Measurements from ENCODE around the gene LRP5. TPM values are rescaled to one million over a fixed set of nuclear protein-coding genes. Genes with fewer than 3 reads are reported as not detected.

The LRP5 gene
- total RNA-seq, 1 donor from 2014 or later, result 162 TPM

GRCh38 chr11:68479390-68479789, 167.0 kb downstream of the LRP5 start:
- no peak for DNase-seq (ENCODE audit: extremely low spot score, unreplicated experiment)
- TF ChIP-seq, protein P1, sequence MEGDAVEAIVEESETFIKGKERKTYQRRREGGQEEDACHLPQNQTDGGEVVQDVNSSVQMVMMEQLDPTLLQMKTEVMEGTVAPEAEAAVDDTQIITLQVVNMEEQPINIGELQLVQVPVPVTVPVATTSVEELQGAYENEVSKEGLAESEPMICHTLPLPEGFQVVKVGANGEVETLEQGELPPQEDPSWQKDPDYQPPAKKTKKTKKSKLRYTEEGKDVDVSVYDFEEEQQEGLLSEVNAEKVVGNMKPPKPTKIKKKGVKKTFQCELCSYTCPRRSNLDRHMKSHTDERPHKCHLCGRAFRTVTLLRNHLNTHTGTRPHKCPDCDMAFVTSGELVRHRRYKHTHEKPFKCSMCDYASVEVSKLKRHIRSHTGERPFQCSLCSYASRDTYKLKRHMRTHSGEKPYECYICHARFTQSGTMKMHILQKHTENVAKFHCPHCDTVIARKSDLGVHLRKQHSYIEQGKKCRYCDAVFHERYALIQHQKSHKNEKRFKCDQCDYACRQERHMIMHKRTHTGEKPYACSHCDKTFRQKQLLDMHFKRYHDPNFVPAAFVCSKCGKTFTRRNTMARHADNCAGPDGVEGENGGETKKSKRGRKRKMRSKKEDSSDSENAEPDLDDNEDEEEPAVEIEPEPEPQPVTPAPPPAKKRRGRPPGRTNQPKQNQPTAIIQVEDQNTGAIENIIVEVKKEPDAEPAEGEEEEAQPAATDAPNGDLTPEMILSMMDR (IDR thresholded peaks at IDR 0.05), result no peak
- Mint-ChIP-seq H3K9me3 (ENCODE audit: unreplicated experiment) (no peaks in the 10 kb centered on the region), H3K27me3 (ENCODE audit: unreplicated experiment) (no peaks in the 10 kb centered on the region), H3K4me1 (ENCODE audit: unreplicated experiment) (peaks cover 31% of the 10 kb centered on the region), H3K4me3 (ENCODE audit: unreplicated experiment) (no peak overlapping the region), H3K27ac (ENCODE audit: unreplicated experiment) (no peak overlapping the region), H3K36me3 (ENCODE audit: unreplicated experiment) (peaks cover 7% of the 10 kb centered on the region)

- DNase-seq (ENCODE audit: extremely low spot score, unreplicated experiment), result no peak
- Mint-ChIP-seq H3K27ac (ENCODE audit: unreplicated experiment) (no peak overlapping the region), H3K36me3 (ENCODE audit: unreplicated experiment) (peaks cover 7% of the 10 kb centered on the region), H3K4me3 (ENCODE audit: unreplicated experiment) (no peak overlapping the region), H3K27me3 (ENCODE audit: unreplicated experiment) (no peaks in the 10 kb centered on the region), H3K4me1 (ENCODE audit: unreplicated experiment) (peaks cover 27% of the 10 kb centered on the region), H3K9me3 (ENCODE audit: unreplicated experiment) (no peaks in the 10 kb centered on the region)
- TF ChIP-seq, protein P1 (IDR thresholded peaks at IDR 0.05), result no peak
These were observed 167.8 kb downstream of the LRP5 start for GRCh38 chr11:68480193-68480592.

GRCh38 chr11:68480852-68481510, 168.6 kb downstream of the LRP5 start:
- Mint-ChIP-seq H3K27ac (ENCODE audit: unreplicated experiment) (no peak overlapping the region), H3K4me3 (ENCODE audit: unreplicated experiment) (no peak overlapping the region), H3K4me1 (ENCODE audit: unreplicated experiment) (peaks cover 26% of the 10 kb centered on the region), H3K36me3 (ENCODE audit: unreplicated experiment) (peaks cover 7% of the 10 kb centered on the region), H3K27me3 (ENCODE audit: unreplicated experiment) (no peaks in the 10 kb centered on the region), H3K9me3 (ENCODE audit: unreplicated experiment) (no peaks in the 10 kb centered on the region)
- TF ChIP-seq, protein P1 (IDR thresholded peaks at IDR 0.05), result no peak
- no peak for DNase-seq (ENCODE audit: extremely low spot score, unreplicated experiment)

- no peak overlapping the region for H3K4me3 Mint-ChIP-seq (ENCODE audit: unreplicated experiment)
- peaks cover 8% of the 10 kb centered on the region for H3K36me3 Mint-ChIP-seq (ENCODE audit: unreplicated experiment)
- H3K4me1 Mint-ChIP-seq (ENCODE audit: unreplicated experiment), result peaks cover 28% of the 10 kb centered on the region
- TF ChIP-seq, protein P1 (IDR thresholded peaks at IDR 0.05), result no peak
- no peaks in the 10 kb centered on the region for H3K27me3 Mint-ChIP-seq (ENCODE audit: unreplicated experiment)
- no peaks in the 10 kb centered on the region for H3K9me3 Mint-ChIP-seq (ENCODE audit: unreplicated experiment)
- H3K27ac Mint-ChIP-seq (ENCODE audit: unreplicated experiment), result no peak overlapping the region
- DNase-seq (ENCODE audit: extremely low spot score, unreplicated experiment), result no peak
These were observed 169.3 kb downstream of the LRP5 start for GRCh38 chr11:68481579-68482240.

GRCh38 chr11:68488623-68489022, 176.2 kb downstream of the LRP5 start:
- Mint-ChIP-seq H3K36me3 (ENCODE audit: unreplicated experiment) (peaks cover 4% of the 10 kb centered on the region), H3K4me1 (ENCODE audit: unreplicated experiment) (peaks cover 26% of the 10 kb centered on the region), H3K27ac (ENCODE audit: unreplicated experiment) (no peak overlapping the region), H3K9me3 (ENCODE audit: unreplicated experiment) (no peaks in the 10 kb centered on the region), H3K27me3 (ENCODE audit: unreplicated experiment) (no peaks in the 10 kb centered on the region), H3K4me3 (ENCODE audit: unreplicated experiment) (no peak overlapping the region)
- TF ChIP-seq, protein P1 (IDR thresholded peaks at IDR 0.05), result no peak
- no peak for DNase-seq (ENCODE audit: extremely low spot score, unreplicated experiment)

All from osteocyte (in vitro differentiated cells).